Upper lobe of right lung (tissue), 1 donor: ENCODE data around the gene UGT1A9. TPM values are rescaled to one million over a fixed set of nuclear protein-coding genes. Genes with fewer than 3 reads are reported as not detected.

Source experiments
- ATAC-seq: fragments of 200-7000 bp; cut with Tn5 transposase; one replicate; pipeline ENCODE4 v1.9.1; 2020; ENCODE audit warnings: mild to moderate bottlenecking, moderate library complexity
- DNase-seq: peaks from one replicate; pipeline ENCODE4 v3.0.0-alpha.2; 2020
- H3K27ac ChIP-seq: fragments of 200-600 bp; one replicate; pipeline ENCODE4 v1.8.0; 2022
- H3K27me3 ChIP-seq: fragments of 200-600 bp; one replicate; pipeline ENCODE4 v1.8.0; 2022; ENCODE audit warnings: mild to moderate bottlenecking
- H3K36me3 ChIP-seq: fragments of 200-600 bp; one replicate; pipeline ENCODE4 v1.8.0; 2022
- H3K4me1 ChIP-seq: fragments of 200-600 bp; one replicate; pipeline ENCODE4 v1.8.0; 2022
- H3K4me3 ChIP-seq: fragments of 200-600 bp; one replicate; pipeline ENCODE4 v1.8.0; 2022; ENCODE audit warnings: mild to moderate bottlenecking
- H3K9me3 ChIP-seq: fragments of 200-600 bp; one replicate; pipeline ENCODE4 v1.8.0; 2022
- intact Hi-C: fragments of 100-400 bp; cut with DNase I; formaldehyde crosslinking; loops from one replicate; pipeline ENCODE4 v1.11.0; 2022
- total RNA-seq: library from RNA; stranded (reverse); fragmentation: NEBNext Ultra II Directional; extraction: Animal tissue kit (Norgen Biotek cat#: 25700); gene quantifications from one replicate; pipeline ENCODE4 v1.2.1, GENCODE V29; 2021
- TF ChIP-seq, protein P1 (sequence below): fragments of 200-600 bp; IDR thresholded peaks from one replicate; pipeline ENCODE4 v1.8.0; 2022; ENCODE audit warnings: antibody characterized with exemption
- donor health status: DM: no; HTN: yes; CAD: no; lungs with severe emphysema.

UGT1A9 gene
- total RNA-seq, 1 donor from 2014 or later, result not detected

DNA sequence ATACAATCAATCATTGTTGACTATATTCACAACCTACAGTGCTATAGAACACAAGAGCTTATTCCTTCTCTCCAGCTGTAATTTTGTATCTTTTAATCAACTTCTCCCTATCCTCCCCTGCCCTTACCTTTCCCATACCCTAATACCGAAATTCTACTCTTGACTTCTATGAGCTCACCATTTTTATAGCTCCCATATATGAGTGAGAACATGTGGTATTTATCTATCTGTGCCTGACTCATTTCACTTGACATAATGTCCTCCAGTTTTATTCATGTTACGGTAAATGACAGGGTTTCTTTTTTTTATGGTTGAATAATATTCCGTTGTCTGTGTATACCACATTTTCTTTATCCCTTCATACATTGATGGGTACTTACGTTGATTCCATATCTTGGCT is 109.1 kb downstream of the UGT1A9 start:
- H3K27me3 ChIP-seq, result no peaks in the 10 kb centered on the region
- intact Hi-C loops, result no loop called here
- H3K4me3 ChIP-seq, result no peak overlapping the region
- H3K9me3 ChIP-seq, result no peaks in the 10 kb centered on the region
- no peaks in the 10 kb centered on the region for H3K4me1 ChIP-seq
- H3K36me3 ChIP-seq, result no peaks in the 10 kb centered on the region
- DNase-seq (no peak), ATAC-seq (no peak)
- no peak overlapping the region for H3K27ac ChIP-seq
- TF ChIP-seq, protein P1, sequence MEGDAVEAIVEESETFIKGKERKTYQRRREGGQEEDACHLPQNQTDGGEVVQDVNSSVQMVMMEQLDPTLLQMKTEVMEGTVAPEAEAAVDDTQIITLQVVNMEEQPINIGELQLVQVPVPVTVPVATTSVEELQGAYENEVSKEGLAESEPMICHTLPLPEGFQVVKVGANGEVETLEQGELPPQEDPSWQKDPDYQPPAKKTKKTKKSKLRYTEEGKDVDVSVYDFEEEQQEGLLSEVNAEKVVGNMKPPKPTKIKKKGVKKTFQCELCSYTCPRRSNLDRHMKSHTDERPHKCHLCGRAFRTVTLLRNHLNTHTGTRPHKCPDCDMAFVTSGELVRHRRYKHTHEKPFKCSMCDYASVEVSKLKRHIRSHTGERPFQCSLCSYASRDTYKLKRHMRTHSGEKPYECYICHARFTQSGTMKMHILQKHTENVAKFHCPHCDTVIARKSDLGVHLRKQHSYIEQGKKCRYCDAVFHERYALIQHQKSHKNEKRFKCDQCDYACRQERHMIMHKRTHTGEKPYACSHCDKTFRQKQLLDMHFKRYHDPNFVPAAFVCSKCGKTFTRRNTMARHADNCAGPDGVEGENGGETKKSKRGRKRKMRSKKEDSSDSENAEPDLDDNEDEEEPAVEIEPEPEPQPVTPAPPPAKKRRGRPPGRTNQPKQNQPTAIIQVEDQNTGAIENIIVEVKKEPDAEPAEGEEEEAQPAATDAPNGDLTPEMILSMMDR, result no peak

DNA sequence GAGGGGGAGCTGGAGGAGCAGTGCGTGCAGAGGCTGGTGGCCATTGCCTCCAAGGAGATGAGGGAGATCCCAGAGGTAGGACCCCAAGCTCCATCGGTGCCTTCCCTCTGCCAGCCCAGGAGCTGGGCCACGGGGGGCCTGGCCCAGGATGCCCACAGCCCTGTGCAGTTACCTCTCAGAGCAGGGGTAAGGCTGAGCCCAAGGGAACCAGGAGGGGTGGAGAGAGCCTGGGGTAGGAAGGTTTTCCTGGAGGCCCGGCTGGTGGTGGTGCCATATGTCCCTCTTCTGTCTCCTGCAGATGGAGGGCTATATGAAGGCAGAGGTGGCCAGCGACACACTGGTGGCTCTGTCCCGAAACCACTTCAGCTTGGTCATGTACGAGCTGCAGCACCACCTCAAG is 117.9 kb downstream of the UGT1A9 start:
- H3K27ac ChIP-seq, result no peak overlapping the region
- TF ChIP-seq, protein P1, result no peak
- H3K9me3 ChIP-seq, result no peaks in the 10 kb centered on the region
- intact Hi-C loops, result no loop called here
- no peak for ATAC-seq
- H3K4me3 ChIP-seq, result no peak overlapping the region
- DNase-seq, result peak; percentile 48
- H3K4me1 ChIP-seq, result no peaks in the 10 kb centered on the region
- H3K36me3 ChIP-seq, result no peaks in the 10 kb centered on the region
- H3K27me3 ChIP-seq, result no peaks in the 10 kb centered on the region

- ATAC-seq, result no peak
- no peaks in the 10 kb centered on the region for H3K36me3 ChIP-seq
- TF ChIP-seq, protein P1, result no peak
- intact Hi-C loops, result no loop called here
- H3K27me3 ChIP-seq, result no peaks in the 10 kb centered on the region
- no peaks in the 10 kb centered on the region for H3K9me3 ChIP-seq
- H3K27ac ChIP-seq, result no peak overlapping the region
- DNase-seq, result peak; percentile 51
- H3K4me1 ChIP-seq, result no peaks in the 10 kb centered on the region
- no peak overlapping the region for H3K4me3 ChIP-seq
Measured at GRCh38 chr2:233791151-233791882, 119.6 kb downstream of the UGT1A9 start.

DNA sequence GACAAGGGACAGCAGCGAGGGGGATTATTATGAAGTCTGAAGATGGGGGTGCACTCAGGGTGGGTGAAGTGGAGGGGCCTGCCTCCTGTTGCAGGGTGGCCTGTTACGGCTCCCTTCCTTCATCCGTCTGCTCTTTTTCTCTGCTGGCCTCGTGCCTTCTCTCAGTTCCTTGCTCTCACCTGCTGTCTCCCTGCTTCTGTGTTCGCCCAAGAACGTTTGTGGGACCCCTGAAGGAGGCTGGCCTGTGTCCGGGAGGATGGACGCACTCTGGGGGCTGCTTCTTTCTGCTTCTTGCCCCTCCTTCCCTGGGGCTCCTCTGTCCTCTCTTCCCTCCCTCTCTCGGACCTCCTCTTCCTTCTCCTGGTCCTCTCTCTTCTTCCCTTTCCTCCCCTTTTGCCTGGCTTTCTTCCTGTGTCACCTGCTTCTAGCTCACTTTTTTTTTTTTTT is 120.2 kb downstream of the UGT1A9 start:
- DNase-seq (no peak), ATAC-seq (no peak)
- Histone ChIP-seq H3K27ac (no peak overlapping the region), H3K27me3 (no peaks in the 10 kb centered on the region), H3K4me1 (no peaks in the 10 kb centered on the region), H3K9me3 (no peaks in the 10 kb centered on the region), H3K36me3 (no peaks in the 10 kb centered on the region), H3K4me3 (no peak overlapping the region)
- TF ChIP-seq, protein P1, result no peak
- intact Hi-C loops, result no loop called here

- Histone ChIP-seq H3K9me3 (no peaks in the 10 kb centered on the region), H3K4me3 (no peak overlapping the region), H3K27me3 (no peaks in the 10 kb centered on the region), H3K27ac (no peak overlapping the region), H3K4me1 (no peaks in the 10 kb centered on the region), H3K36me3 (no peaks in the 10 kb centered on the region)
- intact Hi-C loops, result no loop called here
- DNase-seq (peak; percentile 40), ATAC-seq (no peak)
- TF ChIP-seq, protein P1, result no peak
Measured at GRCh38 chr2:233792720-233793119, 121.0 kb downstream of the UGT1A9 start.
